Gastrocnemius medialis (tissue), 4 donors: ENCODE measurements around the gene POLR2A.

Experiments
- POLR2A ChIP-seq, 2 donors: fragments of 450-650 bp; IDR thresholded peaks; one replicate each; pipeline ENCODE4 v1.6.1; 2017; ENCODE audit warnings: antibody characterized with exemption in 2 of 2, mild to moderate bottlenecking in 2 of 2, moderate library complexity in 2 of 2
- TF ChIP-seq, protein P1 (sequence below), 5 experiments: fragments of 450-650 bp in 3 of 5; fragments of 200-600 bp in 2 of 5; sonication (generic) in 2 of 5; IDR thresholded peaks in 4 of 5; conservative IDR thresholded peaks in 1 of 5; 1 replicate in 4 of 5; 2 replicates in 1 of 5; pipeline ENCODE4 v1.5.1; 2016 to 2019; ENCODE audit warnings: antibody characterized with exemption in 5 of 5, mild to moderate bottlenecking in 3 of 5, moderate library complexity in 3 of 5

DNA sequence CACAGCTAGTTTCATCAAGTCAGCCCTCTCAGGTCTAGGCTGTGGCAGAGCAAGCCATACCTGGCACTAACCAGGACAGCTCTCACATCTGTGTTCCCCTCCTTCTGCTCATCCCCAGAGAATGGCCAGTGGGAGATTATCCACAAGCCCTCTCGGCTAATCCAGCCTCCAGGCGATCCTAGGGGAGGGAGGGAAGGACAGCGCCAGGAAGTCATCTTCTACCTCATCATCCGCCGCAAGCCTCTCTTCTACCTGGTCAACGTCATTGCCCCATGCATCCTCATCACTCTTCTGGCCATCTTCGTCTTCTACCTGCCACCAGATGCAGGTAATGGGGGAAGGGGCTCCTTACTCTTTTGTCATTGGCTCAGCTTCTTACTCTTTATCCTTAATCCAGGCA lies 35.7 kb upstream of the POLR2A start:
- no peak for TF ChIP-seq POLR2A (IDR thresholded peaks at IDR 0.05)
- TF ChIP-seq, protein P1, sequence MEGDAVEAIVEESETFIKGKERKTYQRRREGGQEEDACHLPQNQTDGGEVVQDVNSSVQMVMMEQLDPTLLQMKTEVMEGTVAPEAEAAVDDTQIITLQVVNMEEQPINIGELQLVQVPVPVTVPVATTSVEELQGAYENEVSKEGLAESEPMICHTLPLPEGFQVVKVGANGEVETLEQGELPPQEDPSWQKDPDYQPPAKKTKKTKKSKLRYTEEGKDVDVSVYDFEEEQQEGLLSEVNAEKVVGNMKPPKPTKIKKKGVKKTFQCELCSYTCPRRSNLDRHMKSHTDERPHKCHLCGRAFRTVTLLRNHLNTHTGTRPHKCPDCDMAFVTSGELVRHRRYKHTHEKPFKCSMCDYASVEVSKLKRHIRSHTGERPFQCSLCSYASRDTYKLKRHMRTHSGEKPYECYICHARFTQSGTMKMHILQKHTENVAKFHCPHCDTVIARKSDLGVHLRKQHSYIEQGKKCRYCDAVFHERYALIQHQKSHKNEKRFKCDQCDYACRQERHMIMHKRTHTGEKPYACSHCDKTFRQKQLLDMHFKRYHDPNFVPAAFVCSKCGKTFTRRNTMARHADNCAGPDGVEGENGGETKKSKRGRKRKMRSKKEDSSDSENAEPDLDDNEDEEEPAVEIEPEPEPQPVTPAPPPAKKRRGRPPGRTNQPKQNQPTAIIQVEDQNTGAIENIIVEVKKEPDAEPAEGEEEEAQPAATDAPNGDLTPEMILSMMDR (IDR thresholded peaks at IDR 0.05 in 4 of 5, conservative IDR thresholded peaks at IDR 0.05 in 1 of 5) = no peak
